ENCODE measurements around the gene SNAI3.

SNAI3 gene

DNA sequence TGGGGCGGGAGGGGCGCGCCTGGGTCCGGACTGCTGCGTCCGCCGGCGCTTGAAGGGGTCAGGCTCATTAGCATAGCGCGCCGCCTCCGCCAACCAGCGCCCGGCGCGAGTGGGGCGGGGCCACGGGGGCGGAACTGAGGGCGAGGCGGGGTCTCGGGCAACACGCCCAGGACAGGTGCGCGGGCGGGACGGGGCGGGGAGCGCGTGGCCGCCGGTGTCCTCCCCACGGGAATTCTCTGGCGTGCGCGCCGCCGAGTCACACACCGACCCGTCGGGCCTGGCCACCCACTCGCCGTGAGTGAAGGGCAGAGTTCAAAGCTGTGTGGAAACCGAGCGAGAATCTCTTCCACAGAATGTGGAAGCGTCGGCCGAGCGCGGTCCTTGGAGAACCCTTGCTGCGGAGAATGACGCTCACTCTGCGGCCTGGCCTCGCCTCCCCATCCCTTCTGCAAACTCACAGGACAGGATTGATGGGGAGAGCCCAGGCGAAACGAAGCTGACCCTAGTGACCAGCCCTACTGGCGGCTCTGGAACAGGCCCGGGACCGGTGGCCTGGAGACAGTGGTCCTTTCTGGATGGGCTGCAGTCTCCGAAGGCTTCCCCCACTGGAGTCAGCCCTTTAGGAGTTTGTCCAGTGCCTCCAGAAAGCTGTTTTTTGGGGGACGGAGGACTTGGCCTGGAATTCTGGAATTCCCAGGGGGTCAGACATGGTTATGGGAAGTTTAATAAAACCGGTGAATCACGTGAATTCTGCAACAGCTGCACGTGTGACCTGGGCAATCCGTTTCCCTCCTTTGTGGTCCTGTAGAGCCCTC is at the start of gene SNAI3:
TSS of gene SNAI3 (minus strand) at position 69 of the 815 bp plus-strand sequence. CDS start 101 bp downstream, outside the sequence.
- Histone ChIP-seq H3K27ac (no peak within 1 kb of the TSS), H3K9me3 (no peaks in the 10 kb centered on the region), H3K27me3 (peaks cover 2 to 92% of the 10 kb centered on the region in 2 donors), H3K36me3 (no peaks in the 10 kb centered on the region), H3K4me1 (peaks cover 0 to 22% (median 19%) of the 10 kb centered on the region in 4 donors), H3K4me3 (peak within 1 kb of the TSS; percentile 36 to 46)
- peak in 1 of 2 donors; percentile 69 for DNase-seq
- intact Hi-C loops (cut with DNase I; ENCODE audit: low total_unique reads), result no loop called here
- TF ChIP-seq CTCF (IDR thresholded peaks at IDR 0.05), result no peak

DNA sequence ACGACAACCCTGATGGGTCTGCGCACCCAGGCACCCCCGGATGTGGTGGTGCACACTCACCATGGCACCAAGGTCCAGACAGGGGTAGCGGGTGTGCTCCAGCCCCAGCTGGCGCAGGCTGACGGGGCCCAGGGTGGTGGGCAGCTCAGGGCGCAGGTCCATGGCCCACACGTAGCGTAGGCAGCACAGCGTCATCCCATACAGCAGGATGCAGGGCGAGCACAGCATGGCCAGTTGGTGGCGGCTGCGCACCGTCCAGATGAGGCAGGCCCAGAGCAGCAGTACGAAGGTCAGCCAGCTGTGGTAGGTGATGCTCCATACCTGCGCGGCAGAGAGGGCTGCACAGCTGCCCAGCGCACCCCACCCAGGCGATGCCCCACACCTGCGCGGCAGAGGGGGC is 49.8 kb upstream of the SNAI3 start:
- Histone ChIP-seq H3K4me1 (peaks cover 0 to 18% (median 4%) of the 10 kb centered on the region in 4 donors), H3K36me3 (peaks cover 0 to 81% (median 69%) of the 10 kb centered on the region in 3 donors), H3K27me3 (no peaks in the 10 kb centered on the region), H3K27ac (no peak overlapping the region), H3K4me3 (no peak overlapping the region), H3K9me3 (no peaks in the 10 kb centered on the region)
- no peak for TF ChIP-seq CTCF (IDR thresholded peaks at IDR 0.05)
- intact Hi-C loops (cut with DNase I; ENCODE audit: low total_unique reads), result loop anchor here (2.0 to 10.0 kb wide), 3 partner anchors 49 to 481 kb away; partner anchors contain the start of genes PABPN1L, PIEZO1 and ZNF778
- no peak for DNase-seq

DNA sequence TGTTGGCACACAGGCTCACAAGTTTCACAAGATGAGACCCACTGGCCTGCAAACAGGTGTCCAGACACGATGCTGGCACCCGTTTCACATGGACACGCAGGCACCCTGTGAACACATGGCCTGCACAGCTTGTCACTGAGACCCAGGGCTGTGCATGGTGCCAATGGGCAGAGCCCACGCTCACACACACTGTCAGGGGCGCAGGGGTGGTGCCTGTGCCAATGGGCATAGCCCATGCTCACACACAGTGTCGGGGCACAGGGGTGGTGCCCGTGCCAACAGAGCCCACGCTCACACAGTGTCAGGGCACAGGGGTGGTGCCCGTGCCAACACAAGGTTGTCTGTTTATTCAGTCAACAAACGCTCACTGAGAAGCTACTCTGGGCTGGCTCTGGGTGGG is 49.3 kb upstream of the SNAI3 start:
- intact Hi-C loops (cut with DNase I; ENCODE audit: low total_unique reads), result loop anchor here (2.0 to 10.0 kb wide), 3 partner anchors 49 to 482 kb away; partner anchors contain the start of genes PABPN1L, PIEZO1 and ZNF778
- H3K27me3 ChIP-seq, result no peaks in the 10 kb centered on the region
- no peak overlapping the region for H3K27ac ChIP-seq
- H3K36me3 ChIP-seq, result peaks cover 0 to 81% (median 69%) of the 10 kb centered on the region in 3 donors
- DNase-seq, result no peak
- no peak for TF ChIP-seq CTCF (IDR thresholded peaks at IDR 0.05)
- no peak overlapping the region for H3K4me3 ChIP-seq
- H3K9me3 ChIP-seq, result no peaks in the 10 kb centered on the region
- H3K4me1 ChIP-seq, result peaks cover 0 to 18% (median 4%) of the 10 kb centered on the region in 4 donors

- no peak for TF ChIP-seq CTCF (IDR thresholded peaks at IDR 0.05)
- intact Hi-C loops (cut with DNase I; ENCODE audit: low total_unique reads), result loop anchor here (5.0 to 10.0 kb wide), 2 partner anchors 130 to 482 kb away; partner anchors contain the start of genes PABPN1L and ZNF778
- no peak for DNase-seq
- Histone ChIP-seq H3K4me1 (peaks cover 0 to 18% (median 4%) of the 10 kb centered on the region in 4 donors), H3K4me3 (no peak overlapping the region), H3K36me3 (peaks cover 0 to 78% (median 69%) of the 10 kb centered on the region in 3 donors), H3K27me3 (no peaks in the 10 kb centered on the region), H3K9me3 (no peaks in the 10 kb centered on the region), H3K27ac (no peak overlapping the region)
Observed at GRCh38 chr16:88735121-88735520, 48.8 kb upstream of the SNAI3 start.

GRCh38 chr16:88734361-88734728 is 48.0 kb upstream of the SNAI3 start:
- no peak for TF ChIP-seq CTCF (IDR thresholded peaks at IDR 0.05)
- no peak for DNase-seq
- no peaks in the 10 kb centered on the region for H3K27me3 ChIP-seq
- H3K9me3 ChIP-seq, result no peaks in the 10 kb centered on the region
- no peak overlapping the region for H3K4me3 ChIP-seq
- peaks cover 0 to 13% (median 4%) of the 10 kb centered on the region in 4 donors for H3K4me1 ChIP-seq
- H3K27ac ChIP-seq, result no peak overlapping the region
- H3K36me3 ChIP-seq, result peaks cover 0 to 73% (median 73%) of the 10 kb centered on the region in 3 donors
- intact Hi-C loops (cut with DNase I; ENCODE audit: low total_unique reads), result loop anchor here (10.0 kb wide), 1 partner anchor 130 kb away; the partner anchor contains the start of gene PABPN1L

All from tibial artery (tissue), 4 donors.